HCT116 (cell line): Measurements from ENCODE around the gene PPP1R14C.

Source experiments
- CEBPB ChIP-seq: IDR thresholded peaks from 2 replicates; pipeline ENCODE4 v1.6.1; 2012; ENCODE audit warnings: low read depth
- CTCF ChIP-seq, 3 experiments: fragments of 200-600 bp in 1 of 3; sonication (generic) in 1 of 3; IDR thresholded peaks in 2 of 3; conservative IDR thresholded peaks in 1 of 3; 2 replicates each; pipeline ENCODE4 v1.5.1; 2012 to 2017; ENCODE audit warnings: low read depth in 2 of 3, low read length in 2 of 3, antibody characterized with exemption in 1 of 3, borderline replicate concordance in 1 of 3, control low read depth in 1 of 3, mild to moderate bottlenecking in 1 of 3, mixed read lengths in 1 of 3, mixed run types in 1 of 3, moderate library complexity in 1 of 3; ENCODE audit not compliant: insufficient read depth in 1 of 3
- EZH2 ChIP-seq: fragments of 200-600 bp; sonication (generic); IDR thresholded peaks from 2 replicates; pipeline ENCODE4 v1.6.1; 2017; ENCODE audit warnings: antibody characterized with exemption, mixed run types
- POLR2A ChIP-seq: IDR thresholded peaks from 2 replicates; pipeline ENCODE4 v1.7.0; 2011; ENCODE audit warnings: borderline replicate concordance; ENCODE audit not compliant: insufficient read depth, insufficient read length; ENCODE audit errors: extremely low read depth
- POLR2AphosphoS5 ChIP-seq: IDR thresholded peaks from 2 replicates; pipeline ENCODE4 v1.6.1; 2011; ENCODE audit warnings: mild to moderate bottlenecking, low read depth, low read length, moderate library complexity
- RAD21 ChIP-seq: IDR thresholded peaks from 2 replicates; pipeline ENCODE4 v1.6.1; 2012; ENCODE audit warnings: low read depth, mild to moderate bottlenecking
- TCF7L2 ChIP-seq: IDR thresholded peaks from 2 replicates; pipeline ENCODE4 v1.7.0; 2011; ENCODE audit warnings: borderline replicate concordance, inconsistent platforms; ENCODE audit not compliant: insufficient read depth, insufficient read length; ENCODE audit errors: extremely low read depth
- YY1 ChIP-seq: IDR thresholded peaks from 2 replicates; pipeline ENCODE4 v1.6.1; 2011; ENCODE audit warnings: low read length, low read depth, moderate library complexity, mild to moderate bottlenecking; ENCODE audit not compliant: insufficient replicate concordance; ENCODE audit errors: extremely low read depth

- TF ChIP-seq CTCF (IDR thresholded peaks at IDR 0.05 in 2 of 3, conservative IDR thresholded peaks at IDR 0.05 in 1 of 3; ENCODE audit: borderline replicate concordance in 1 of 3, insufficient read depth in 1 of 3, low read depth in 2 of 3, low read length in 2 of 3) (no peak), POLR2A (no peak), POLR2AphosphoS5 (no peak), EZH2 (no peak), RAD21 (no peak), YY1 (no peak), TCF7L2 (no peak), CEBPB (no peak)
Observed at GRCh38 chr6:150209415-150209814, 66.6 kb downstream of the PPP1R14C start.
